ENCODE data around the gene TMEM17. TPM values are rescaled to one million over a fixed set of nuclear protein-coding genes. Genes with fewer than 3 reads are reported as not detected.

TMEM17 gene
- total and polyA plus RNA-seq, 12 donors, result 0.66 to 3.2 (median 2.1) TPM

DNA sequence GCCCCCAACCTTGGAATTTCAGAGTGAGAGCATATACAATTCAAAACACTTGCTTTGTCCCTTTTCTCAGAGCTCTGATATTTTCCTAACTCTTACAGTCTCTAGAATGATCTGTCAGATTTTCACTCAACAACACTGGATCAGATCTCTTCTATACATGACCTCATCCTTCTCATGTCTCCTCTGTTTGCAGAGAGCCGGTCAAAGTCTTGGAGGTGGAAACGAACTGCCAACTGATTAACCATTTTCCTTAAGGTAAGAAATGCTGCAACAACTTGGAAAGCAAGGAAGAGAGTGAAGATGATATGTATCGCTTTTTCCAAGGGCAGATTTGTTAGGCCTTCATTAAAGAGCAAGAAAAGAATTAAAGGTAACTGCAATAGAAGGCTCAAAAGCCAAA lies 4.9 kb downstream of the TMEM17 start:
- Histone ChIP-seq H3K27ac (no peak overlapping the region), H3K4me1 (peaks cover 0 to 9% (median 5%) of the 10 kb centered on the region in 9 donors), H3K36me3 (peaks cover 0 to 10% (median 0%) of the 10 kb centered on the region in 9 donors), H3K27me3 (no peaks in the 10 kb centered on the region), H3K4me3 (no peak overlapping the region), H3K9me3 (no peaks in the 10 kb centered on the region)
- TF ChIP-seq, protein P1, sequence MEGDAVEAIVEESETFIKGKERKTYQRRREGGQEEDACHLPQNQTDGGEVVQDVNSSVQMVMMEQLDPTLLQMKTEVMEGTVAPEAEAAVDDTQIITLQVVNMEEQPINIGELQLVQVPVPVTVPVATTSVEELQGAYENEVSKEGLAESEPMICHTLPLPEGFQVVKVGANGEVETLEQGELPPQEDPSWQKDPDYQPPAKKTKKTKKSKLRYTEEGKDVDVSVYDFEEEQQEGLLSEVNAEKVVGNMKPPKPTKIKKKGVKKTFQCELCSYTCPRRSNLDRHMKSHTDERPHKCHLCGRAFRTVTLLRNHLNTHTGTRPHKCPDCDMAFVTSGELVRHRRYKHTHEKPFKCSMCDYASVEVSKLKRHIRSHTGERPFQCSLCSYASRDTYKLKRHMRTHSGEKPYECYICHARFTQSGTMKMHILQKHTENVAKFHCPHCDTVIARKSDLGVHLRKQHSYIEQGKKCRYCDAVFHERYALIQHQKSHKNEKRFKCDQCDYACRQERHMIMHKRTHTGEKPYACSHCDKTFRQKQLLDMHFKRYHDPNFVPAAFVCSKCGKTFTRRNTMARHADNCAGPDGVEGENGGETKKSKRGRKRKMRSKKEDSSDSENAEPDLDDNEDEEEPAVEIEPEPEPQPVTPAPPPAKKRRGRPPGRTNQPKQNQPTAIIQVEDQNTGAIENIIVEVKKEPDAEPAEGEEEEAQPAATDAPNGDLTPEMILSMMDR (IDR thresholded peaks at IDR 0.05), result no peak
- DNase-seq (no peak), ATAC-seq (no peak)
- intact Hi-C loops (cut with DNase I), result loop anchor here in 1 of 10 donors (5.0 to 10.0 kb wide), 2 partner anchors 39 to 204 kb away; partner anchors contain the start of gene EHBP1
- WGBS, 2 donors, result 89% methylated on average over 3 of the region's 3 CpGs

DNA sequence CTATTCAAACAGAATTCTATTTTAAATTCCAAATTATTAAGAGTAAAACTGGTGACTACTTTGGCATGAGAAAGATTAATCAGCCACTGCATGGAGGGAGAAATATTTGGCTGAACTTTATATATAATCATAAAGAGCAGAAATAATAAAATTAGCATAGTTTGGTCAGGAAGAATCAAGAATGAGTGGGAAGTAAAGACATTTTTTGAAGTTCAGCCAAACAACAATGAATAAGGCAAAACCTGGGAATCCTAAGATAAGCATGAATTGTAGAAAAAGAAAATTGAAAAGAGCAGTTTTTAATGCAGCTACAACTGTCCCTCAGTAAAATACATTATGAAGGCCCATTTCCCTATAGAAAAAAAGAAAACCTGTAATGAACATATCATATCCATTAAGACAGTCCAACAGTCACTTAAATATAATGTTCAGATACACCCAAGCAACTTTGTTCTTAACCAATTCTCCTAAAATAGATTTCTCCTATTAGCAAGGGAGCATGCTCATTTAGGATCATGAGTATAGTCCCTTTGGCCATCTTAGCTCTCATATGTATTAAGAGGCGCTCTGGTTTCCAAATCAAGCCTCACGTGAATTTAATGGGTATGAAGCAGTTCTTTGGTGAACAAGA lies 6.5 kb downstream of the TMEM17 start:
- no peak for ATAC-seq
- H3K4me1 ChIP-seq, result peaks cover 0 to 7% (median 0%) of the 10 kb centered on the region in 9 donors
- TF ChIP-seq, protein P1 (IDR thresholded peaks at IDR 0.05), result no peak
- no peak for DNase-seq
- peaks cover 0 to 10% (median 0%) of the 10 kb centered on the region in 9 donors for H3K36me3 ChIP-seq
- H3K27me3 ChIP-seq, result no peaks in the 10 kb centered on the region
- H3K9me3 ChIP-seq, result no peaks in the 10 kb centered on the region
- intact Hi-C loops (cut with DNase I), result loop anchor here in 1 of 10 donors (5.0 to 10.0 kb wide), 2 partner anchors 37 to 205 kb away; partner anchors contain the start of gene EHBP1
- no peak overlapping the region for H3K27ac ChIP-seq
- WGBS, 2 donors, result 94 to 97% methylated on average over 2 of the region's 2 CpGs
- H3K4me3 ChIP-seq, result no peak overlapping the region

DNA sequence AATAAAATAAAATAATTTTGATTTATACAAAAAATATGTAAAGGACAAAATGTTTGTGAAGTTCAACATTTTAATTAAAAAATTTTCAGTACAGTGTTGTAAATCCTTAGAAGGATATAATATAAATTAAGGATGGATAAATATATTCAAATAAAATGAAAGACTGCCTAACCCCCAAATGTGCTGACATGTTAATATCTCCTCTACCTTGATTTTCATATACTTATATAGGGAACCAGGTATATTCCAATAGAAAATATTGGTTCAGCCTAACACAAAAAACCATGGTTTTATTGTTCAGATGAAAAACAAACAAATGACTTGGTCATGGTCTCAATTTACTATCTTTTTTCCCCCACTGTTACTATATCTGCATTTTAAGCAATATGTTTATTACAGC lies 7.3 kb downstream of the TMEM17 start:
- H3K27ac ChIP-seq, result no peak overlapping the region
- intact Hi-C loops (cut with DNase I), result no loop called here
- no peak for DNase-seq
- H3K4me3 ChIP-seq, result no peak overlapping the region
- no peak for ATAC-seq
- TF ChIP-seq, protein P1 (IDR thresholded peaks at IDR 0.05), result no peak
- H3K36me3 ChIP-seq, result peaks cover 0 to 10% (median 0%) of the 10 kb centered on the region in 9 donors
- no peaks in the 10 kb centered on the region for H3K27me3 ChIP-seq
- no peaks in the 10 kb centered on the region for H3K9me3 ChIP-seq
- H3K4me1 ChIP-seq, result peaks cover 0 to 7% (median 0%) of the 10 kb centered on the region in 9 donors

DNA sequence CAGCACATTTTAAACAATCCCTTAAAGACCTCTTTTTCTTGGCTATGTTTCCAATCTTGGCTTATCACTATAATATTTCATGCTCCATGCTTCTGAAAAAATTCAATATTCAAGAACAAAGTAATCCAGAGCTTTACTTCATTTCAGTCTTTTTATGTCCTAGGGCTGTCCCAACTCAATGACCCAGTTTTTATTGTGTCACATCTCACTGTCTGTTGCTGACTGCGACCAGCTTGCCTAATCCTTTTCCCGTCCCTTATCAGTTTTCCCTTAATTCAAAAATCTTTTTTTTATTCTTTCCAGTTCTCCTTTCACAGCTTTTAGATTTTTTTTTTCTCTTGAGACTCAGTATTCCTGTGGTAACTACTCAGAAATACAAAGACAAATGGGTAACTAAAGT lies 10.2 kb downstream of the TMEM17 start:
- no peak for DNase-seq
- intact Hi-C loops (cut with DNase I), result no loop called here
- Histone ChIP-seq H3K4me1 (peaks cover 0 to 7% (median 0%) of the 10 kb centered on the region in 9 donors), H3K36me3 (peaks cover 0 to 1% (median 0%) of the 10 kb centered on the region in 9 donors), H3K4me3 (no peak overlapping the region), H3K9me3 (no peaks in the 10 kb centered on the region), H3K27me3 (no peaks in the 10 kb centered on the region), H3K27ac (no peak overlapping the region)
- TF ChIP-seq, protein P1 (IDR thresholded peaks at IDR 0.05), result no peak
- 36 to 42% methylated on average over 2 of the region's 2 CpGs for WGBS, 2 donors
- ATAC-seq, result peak in 2 of 8 donors; percentile 23 to 65
